ENCODE data around the gene TSNAXIP1. TPM values are rescaled to one million over a fixed set of nuclear protein-coding genes. Genes with fewer than 3 reads are reported as not detected.
"Not testable (repeated sequence)": the region's sequence is repeated elsewhere in the genome, so short reads cannot be mapped to it uniquely, and the experiment has no call there.

Gene TSNAXIP1
- total RNA-seq, 1 donor from 2014 or later, result 3.7 TPM

- DNase-seq, result no peak
Observed at GRCh38 chr16:67783353-67783725, 23.4 kb upstream of the TSNAXIP1 start.

GRCh38 chr16:67786491-67786890 lies 20.2 kb upstream of the TSNAXIP1 start:
- no peak for DNase-seq

- DNase-seq, result no peak
Observed at GRCh38 chr16:67790071-67790470, 16.6 kb upstream of the TSNAXIP1 start.

DNA sequence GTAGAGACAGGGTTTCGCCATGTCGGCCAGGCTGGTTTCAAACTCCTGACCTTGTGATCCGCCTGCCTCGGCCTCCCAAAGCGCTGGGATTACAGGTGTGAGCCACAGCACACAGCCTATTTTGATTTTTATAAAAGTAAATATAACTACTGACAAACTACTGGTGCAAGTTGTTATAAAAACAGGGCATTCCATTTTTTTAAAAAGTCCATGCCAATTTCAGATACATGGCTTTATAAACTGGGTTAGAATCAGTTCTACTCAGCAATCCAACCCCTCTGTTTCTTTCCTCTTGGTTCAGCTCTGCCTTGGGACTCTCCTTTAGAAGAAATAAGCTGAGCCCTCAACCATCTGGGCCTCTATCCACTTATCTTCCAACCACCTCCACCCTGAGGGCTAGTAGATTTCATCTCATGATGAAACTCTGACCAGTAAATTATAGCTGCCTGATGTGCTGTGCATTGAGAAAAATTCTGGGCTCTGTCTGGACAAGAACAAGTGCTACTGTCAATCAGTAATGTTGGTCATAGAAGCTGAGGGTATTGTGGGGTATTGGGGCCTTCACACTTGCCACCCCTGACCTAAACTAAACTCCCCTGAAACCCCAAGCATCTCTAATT lies 10.5 kb upstream of the TSNAXIP1 start:
- DNase-seq, result no peak

DNA sequence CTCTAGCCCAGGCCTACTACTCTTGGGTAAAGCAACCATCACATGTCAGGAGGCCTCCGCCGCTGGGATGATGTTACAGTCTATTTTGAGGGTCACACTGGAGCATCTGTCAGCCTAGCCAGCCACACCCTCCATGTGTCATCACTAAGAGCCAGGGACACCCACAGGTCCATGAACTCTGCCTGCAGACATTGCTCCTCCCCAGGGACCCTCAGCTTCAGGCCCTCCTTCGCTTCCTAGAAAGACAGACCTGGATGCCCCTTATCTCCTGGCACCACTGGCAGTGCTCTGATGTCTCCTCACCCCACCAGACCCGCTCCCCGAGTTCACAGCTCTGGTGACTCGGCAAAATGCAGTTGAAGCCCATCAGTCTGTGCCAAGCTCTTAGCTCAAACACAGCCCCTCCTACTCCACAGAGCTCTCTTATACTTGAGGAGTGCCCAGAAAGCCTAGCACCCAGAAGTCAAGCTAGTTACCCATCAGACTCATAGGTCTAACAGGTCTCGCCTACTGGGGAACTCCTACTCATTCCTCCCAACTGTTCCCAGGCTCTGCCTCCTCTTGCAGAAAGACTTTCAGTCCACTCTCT lies 6.3 kb upstream of the TSNAXIP1 start:
- DNase-seq, result no peak

DNA sequence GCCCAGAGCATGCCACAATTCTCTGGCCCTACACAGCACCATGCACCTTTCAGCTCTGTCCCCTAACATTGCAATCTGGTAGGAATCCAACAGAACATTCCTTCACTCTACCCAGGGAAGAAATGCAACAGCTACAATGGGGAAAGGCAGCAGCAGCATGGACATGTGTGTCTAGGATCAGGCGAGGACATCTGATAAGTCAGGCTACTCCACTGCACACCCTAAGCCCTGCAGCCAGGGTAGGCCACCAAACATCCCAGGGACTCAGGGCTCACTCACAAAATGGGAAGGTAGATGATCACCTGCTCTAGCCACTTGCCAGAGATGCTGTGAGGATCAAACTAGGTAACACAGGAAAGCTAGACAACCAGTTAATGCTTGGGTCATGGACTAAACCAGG lies 5.4 kb upstream of the TSNAXIP1 start:
- DNase-seq, result no peak

DNA sequence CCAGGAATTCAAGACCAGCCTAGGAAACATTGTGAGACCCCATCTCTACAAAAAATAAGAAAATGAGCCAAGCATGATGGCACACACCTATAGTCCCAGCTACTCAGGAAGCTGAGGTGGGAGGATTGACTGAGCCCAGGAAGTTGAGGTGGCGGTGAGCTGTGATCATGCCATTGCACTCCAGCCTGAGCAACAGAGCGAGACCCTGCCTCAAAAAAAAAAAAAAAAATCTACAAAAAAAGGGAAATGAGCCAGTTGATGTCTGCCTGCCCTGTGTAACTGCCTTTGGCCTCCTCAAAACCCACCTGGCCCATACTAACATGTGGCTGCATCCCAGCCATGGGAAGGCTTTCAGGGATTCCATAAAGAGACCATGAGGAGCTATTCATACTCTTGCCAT lies 4.8 kb upstream of the TSNAXIP1 start:
- DNase-seq, result no peak

GRCh38 chr16:67803894-67804293 lies 2.8 kb upstream of the TSNAXIP1 start:
- no peak for DNase-seq

- DNase-seq, result no peak
Observed at GRCh38 chr16:67804853-67805542, 1.7 kb upstream of the TSNAXIP1 start.

GRCh38 chr16:67805718-67806427 lies 816 bp upstream of the TSNAXIP1 start:
- DNase-seq, result no peak

DNA sequence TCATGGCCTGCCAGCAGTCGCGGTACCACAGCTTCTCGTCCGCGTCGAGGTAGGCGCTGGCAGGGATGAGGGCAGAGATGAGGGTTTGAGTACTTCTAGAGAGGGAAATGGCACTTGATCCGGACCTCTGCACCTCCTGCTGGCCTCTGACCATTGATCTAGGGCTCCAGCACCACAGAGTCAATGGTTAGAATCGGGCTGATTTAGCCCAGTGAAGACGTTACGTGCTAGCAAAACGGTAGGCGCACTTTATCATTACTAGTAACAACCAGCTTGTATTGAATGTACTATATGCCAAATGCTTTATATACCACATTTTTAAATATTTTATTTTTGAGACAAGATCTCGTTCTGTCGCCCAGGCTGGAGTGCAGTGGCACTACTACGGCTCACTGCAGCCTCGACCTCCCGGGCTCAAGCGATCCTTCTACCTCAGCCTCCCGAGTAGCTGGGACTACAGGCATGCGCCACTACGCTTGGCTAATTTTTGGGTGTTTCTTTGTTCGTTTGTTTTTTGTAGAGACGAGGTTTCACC lies 526 bp downstream of the TSNAXIP1 start:
- no peak for DNase-seq

GRCh38 chr16:67811899-67812298 lies 5.2 kb downstream of the TSNAXIP1 start:
- DNase-seq, result no peak

GRCh38 chr16:67814567-67814966 lies 7.9 kb downstream of the TSNAXIP1 start:
- DNase-seq, result no peak

GRCh38 chr16:67820608-67821259 lies 14.0 kb downstream of the TSNAXIP1 start:
- no peak for DNase-seq

DNA sequence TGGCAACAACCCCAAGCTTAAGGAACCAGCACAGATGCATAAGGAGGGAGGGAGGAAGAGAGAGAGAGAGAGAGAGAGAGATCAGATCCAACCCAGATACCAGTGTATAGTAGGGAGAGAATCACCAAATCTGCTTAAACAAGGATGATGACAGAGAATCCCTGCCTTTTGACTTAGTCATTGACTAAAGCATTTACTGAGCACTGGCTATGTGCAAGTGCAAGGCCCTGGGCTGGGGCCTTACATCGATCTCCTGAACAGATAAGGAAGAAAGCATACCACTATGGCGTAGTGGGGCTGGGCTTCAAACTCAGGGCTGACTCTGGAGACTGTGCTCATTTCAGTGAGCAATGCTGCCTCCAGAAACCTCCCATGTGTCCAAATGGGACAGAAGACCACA lies 15.8 kb downstream of the TSNAXIP1 start:
- DNase-seq, result no peak

DNA sequence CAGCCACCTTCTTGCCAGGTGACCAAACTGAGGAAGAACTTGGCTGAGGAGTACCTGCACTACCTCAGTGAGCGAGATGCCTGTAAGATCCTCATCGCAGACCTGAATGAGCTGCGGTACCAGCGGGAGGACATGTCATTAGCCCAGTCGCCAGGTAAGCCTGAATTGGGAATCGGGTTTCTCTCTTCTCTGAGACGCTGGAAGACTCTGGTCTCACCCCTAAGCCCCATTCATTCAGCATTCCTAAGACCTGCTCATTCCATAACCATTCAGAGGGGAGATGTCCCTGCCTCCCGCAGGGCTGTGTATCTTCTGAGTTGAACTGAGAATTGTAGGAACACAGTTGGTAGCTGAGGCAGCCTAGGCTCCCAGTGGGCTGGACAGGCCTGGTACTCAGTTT lies 18.4 kb downstream of the TSNAXIP1 start:
- DNase-seq, result no peak

DNA sequence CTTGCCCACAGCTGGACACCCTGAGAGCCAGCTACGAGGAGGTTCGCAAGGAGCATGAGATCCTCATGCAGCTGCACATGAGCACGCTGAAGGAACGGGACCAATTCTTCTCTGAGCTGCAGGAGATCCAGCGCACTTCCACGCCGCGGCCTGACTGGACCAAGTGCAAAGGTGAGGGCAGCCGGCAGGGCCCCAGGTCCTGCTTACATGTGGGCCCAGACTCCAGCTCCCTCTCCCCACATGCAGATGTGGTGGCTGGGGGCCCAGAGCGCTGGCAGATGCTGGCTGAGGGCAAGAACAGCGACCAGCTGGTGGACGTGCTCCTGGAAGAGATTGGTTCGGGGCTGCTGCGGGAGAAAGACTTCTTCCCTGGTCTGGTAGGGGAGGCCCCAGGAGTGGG lies 19.2 kb downstream of the TSNAXIP1 start:
- DNase-seq, result no peak

- DNase-seq, result no peak
Observed at GRCh38 chr16:67828651-67829050, 22.0 kb downstream of the TSNAXIP1 start.

GRCh38 chr16:67833030-67833414 lies 26.3 kb downstream of the TSNAXIP1 start:
- DNase-seq, result no peak

DNA sequence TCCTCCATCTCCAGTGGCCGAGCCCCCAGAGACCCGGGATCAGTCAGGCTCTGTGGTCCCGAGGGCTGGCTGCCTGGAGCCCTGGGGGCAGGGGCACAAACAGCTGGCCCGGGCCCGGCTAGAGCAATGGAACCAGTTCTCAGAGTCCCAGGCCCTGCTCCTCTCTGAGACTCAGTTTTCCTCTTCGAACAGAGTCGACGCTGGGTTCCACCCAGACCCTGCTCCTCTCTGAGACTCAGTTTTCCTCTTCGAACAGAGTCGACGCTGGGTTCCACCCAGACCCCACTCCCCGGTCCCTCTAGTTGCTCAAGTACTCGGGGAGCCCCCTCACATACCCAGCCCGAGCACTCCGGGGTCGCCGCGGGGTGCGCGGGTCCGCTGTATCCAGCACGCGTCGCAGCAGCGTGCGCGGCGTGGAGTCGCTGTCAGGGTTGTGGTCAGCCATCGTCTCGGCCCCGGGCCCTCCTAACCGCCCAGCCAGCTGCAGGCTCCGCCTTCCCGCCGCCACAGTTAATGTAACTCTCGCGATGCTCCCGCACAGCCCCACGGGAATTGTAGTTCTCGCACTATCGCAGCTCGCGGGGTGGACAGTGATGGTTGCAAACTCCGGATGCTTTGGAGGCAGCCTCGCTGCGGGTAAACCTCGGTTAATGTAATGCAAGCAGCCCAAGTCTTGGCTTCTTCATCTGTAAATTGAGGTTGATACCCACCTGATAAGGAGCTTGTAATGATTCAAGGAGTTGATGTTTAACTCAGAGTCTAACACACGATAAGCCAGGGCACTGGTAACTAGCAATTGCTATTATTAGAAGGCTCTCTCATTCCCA lies 26.9 kb downstream of the TSNAXIP1 start:
- peak; percentile 87 for DNase-seq

GRCh38 chr16:67834242-67834614 lies 27.5 kb downstream of the TSNAXIP1 start:
- DNase-seq, result no peak

DNA sequence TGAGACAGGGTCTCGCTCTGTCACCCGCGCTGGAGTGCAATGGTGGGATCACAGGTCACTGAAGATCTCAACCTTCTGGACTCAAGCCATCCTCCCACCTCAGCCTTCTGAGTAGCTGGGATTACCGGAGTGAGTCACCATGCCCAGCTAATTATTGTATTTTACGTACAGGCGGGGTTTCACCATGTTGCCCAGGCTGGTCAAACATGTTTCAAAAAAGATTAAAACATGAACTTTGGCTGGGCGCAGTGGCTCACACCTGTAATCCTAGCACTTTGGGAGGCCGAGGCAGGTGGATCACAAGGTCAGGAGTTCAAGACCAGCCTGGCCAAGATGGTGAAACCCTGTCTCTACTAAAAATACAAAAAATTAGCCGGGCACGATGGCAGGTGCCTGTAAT lies 30.5 kb downstream of the TSNAXIP1 start:
- DNase-seq, result not testable (repeated sequence)
